COLO668 (cell line): ENCODE measurements around the gene CCL15.
"Not testable (repeated sequence)": the region's sequence is repeated elsewhere in the genome, so short reads cannot be mapped to it uniquely, and the experiment has no call there.

ENCODE experiments used
- DNase-seq: peaks from one replicate; lab custom pipeline; 2025; ENCODE audit not compliant: unreplicated experiment; lab: John Stamatoyannopoulos, UW

Gene CCL15, protein sequence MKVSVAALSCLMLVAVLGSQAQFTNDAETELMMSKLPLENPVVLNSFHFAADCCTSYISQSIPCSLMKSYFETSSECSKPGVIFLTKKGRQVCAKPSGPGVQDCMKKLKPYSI

DNA sequence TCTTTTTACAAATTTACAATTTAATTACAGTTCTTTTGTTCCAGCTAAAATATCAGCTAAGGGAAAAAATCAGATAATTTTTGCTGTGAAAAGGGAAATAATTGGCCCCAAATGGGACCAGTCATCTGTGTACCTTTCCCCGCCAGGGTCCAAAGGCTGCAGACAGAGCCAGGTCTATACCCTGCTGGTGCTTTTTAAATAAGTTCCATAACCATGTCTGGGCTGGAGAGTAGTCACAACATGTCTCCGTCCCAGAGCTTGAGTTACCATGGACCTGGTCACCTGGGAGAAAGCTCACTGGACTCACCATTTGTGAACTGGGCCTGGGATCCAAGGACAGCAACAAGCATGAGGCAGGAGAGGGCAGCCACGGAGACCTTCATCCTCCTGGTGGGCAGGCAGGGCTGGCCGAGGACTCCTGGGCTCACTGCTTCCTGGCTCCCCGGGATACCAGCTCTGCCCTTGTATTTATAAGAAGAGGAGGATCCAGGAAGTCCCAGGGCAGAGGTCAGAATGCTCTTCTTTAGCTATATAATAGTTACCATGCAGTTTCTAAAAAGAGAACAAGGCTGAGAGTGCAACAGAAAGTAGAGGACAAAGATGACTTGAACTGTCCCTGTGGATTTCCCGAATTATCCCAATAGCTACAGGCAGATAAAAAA, at the start of gene CCL15:
Gene CCL15, minus strand, starts transcription at position 444 of the 662 bp plus-strand sequence. Its CDS starts 61 bp downstream, at position 383.
- no peak for DNase-seq

DNA sequence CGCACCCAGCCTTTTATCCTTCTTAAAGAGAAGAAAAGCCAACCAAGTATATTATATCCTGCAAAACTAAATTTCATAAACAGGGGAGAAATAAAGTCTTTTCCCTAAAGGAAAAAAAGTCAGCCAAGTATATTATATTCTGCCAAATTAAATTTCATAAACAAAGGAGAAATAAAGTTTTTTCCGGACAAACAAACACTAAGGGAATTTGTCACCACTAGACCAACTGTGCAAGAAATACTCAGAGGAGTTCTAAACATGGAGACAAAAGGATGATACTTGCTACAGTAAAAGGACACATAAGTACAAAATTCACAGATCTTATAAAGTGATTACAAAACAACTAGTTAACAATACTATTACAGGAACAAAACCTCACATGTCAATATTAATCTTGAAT, 48.3 kb upstream of the CCL15 start:
- no peak for DNase-seq

DNA sequence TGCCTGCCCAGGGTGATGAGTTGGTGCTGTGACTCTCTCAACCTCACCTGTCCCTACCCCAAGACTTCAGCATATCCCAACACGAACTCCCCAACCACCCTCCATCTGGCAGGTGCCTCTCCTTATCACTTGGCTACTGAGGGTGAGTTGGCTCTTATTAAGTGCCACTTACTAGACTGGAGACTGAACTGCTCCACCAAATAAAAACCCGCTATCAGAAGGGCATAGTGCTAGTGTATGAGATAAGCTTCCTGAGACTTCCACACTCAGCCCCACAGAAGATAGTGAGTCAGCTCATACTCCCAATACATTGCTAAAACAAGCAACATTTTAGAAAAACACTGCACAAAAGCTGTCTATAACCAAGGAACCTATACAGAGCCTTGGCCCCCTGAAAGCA, 46.7 kb upstream of the CCL15 start:
- DNase-seq: no peak

DNA sequence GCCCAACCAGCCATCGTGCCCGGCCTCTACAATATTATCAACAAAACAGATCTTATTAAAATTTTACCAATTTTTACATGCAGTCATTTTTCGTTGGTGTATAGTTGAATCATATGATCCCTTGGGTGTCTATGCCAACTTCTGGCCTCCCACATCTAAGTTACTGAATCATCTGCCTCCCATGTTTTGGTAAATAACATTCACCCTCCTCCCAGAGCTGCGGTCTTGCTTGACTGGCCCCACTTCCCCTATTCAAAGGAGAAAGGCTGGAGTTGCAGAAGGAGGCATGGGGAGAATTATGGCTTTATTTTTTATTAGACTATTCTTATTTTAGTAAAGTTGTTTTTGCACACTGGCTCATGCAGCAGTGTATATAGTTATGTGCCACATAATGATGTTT, 34.9 kb upstream of the CCL15 start:
- no peak for DNase-seq

DNA sequence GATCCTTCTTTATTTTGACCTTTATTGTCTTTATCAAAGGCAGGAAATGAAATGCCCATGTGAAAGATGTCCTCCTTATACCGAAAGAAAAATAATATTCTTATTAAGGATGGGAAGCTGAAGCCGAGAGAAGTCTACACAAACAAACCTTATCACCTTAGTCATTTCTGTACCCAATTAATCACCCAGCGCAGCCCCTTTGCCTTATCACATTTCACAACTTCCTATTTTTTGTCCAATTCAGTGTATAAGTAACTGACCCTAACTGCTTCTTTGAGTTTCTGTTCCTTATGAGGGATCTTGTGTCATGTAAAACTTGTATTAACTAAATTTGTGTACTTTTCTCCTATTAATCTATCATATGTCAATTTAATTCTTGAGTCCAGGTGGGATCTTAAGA, 32.8 kb upstream of the CCL15 start:
- DNase-seq: no peak

DNA sequence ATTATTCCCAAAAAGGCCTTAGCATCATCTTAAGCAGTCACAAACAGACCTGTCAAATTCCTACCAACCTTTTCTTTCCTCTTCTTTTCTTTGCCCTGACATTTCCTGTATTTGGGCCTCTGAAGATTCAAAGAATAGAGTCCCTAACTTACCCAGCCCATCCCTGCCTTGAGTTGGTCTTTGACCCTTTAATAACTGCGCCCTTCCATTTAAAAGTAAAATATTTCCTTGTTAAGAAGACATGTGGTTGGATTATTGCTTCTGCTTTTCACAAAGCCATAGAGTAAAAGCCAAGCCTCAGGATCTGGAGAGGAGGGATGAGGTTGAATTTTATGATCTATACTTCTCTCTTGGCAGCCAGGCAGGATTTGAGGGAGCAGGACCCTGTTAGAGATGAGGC, 29.6 kb upstream of the CCL15 start:
- no peak for DNase-seq

DNA sequence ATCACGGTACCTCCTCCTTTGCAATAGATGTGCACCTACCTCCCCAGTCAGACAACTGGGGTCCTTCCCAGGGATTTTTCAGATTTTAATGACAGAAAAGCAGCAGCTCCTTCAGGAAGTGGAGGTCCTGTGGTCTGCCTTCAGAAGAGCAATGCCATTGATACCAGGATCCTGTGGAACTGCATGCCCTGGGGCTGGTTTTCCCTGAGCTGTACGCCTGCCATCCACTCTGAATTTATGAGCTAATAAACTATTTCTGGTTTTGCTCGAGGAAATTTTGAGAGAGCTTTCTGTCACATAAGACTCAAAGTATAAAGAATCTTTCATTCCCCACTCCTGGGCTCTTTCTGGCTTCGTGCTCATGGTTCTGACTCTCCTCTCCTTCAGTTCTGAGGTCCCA, 26.4 kb upstream of the CCL15 start:
- DNase-seq: no peak

DNA sequence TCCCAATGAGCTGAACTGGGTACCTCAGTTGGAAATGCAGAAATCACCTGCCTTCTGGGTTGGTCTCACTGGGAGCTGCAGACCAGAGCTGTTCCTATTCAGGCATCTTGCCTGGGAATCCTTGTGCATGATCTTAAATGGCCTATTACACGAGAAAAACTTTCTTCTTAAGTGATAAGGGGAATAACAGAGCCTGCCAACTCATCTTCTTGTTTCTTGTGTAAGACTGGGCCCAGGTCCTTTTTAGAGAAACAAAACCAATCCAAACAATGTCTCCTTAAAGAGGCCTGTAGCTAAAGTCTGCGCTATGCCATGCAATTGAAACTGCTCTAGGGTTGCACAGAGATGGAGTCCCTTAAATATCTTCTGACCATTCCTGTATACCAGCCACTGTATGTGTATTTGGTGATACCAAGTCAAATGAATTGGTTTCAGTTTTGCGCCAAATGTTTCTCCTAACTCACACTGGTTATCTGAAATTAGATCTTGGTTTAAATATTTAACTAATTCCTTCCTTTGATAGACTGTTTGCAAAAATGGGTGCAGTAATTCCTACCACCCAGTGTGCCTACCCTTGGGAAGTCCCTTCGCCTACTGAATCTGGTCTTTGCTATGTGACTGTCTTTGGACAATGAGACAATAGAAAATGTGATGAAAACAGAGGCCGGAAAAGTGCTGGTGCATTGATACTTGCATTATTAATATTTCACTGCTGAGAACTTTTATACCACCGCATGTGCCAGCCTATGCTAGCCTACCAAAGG, 22.9 kb upstream of the CCL15 start:
- DNase-seq: no peak

DNA sequence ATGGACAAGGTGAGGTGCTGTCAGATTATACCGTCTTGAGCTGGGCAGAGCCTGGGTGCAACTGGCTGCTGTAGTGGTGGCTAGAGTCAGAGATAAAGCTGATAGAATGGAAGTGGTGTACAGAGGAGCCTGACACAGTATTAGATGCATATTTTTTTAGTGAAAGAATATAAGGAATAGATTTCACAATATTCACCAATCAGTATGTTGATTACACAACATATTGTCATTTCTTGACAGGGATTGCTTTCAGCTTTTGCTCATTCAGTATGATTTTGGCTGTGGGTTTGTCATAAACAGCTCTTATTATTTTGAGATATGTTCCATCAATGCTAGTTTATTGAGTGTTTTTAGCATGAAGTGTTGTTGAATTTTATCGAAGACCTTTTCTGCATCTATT, 18.1 kb upstream of the CCL15 start:
- DNase-seq: no peak

DNA sequence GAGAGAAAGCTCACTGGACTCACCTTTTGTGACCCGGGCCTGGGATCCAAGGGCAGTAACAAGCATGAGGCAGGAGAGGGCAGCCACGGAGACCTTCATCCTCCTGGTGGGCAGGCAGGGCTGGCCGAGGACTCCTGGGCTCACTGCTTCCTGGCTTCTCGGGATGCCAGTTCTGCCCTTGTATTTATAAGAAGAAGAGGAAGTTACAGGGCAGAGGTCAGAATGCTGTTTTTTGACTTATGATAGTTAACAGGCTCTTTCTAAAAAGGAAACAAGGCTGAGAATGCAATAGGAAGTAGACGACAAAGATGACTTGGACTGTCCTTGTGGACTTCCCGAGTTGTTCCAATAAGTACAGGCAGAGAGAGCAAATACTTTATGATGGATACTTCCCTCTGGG, 16.4 kb upstream of the CCL15 start, which contains the start of gene CCL23:
Gene CCL23, minus strand, starts transcription at position 174 of the 400 bp plus-strand sequence. Its CDS starts 75 bp downstream, at position 99.
- no peak for DNase-seq

DNA sequence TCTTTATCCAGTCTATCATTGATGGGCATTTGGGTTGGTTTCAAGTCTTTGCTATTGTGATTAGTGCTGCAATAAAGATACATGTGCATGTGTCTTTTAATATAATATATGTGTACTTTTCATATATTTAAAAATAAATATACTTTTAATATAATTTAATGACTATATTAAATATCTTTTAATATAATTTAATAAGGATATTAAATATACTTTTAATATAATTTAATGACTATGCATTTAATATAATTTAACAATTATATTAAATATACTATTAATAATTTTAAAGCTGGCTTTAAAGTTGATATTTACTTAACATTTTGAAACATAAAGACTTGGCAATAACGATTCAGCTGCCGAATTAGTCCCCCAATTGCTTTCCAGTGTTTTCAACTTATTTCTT, 15.2 kb upstream of the CCL15 start:
- DNase-seq: no peak

DNA sequence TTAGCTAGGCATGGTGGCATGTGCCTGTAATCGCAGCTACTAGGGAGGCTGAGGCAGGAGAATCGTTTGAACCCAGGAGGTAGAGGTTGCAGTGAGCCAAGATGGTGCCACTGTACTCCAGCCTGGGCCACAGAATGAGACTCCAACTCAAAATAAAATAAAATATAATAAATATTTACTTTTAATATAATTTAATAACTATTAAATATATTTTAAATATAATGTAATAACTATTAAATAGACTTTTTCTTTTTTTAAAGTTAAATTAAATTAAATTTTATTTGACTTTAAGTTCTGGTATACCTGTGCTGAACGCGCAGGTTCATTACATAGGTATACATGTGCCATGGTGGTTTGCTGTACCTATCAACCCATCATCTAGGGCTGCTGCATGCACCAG, 14.5 kb upstream of the CCL15 start:
- not testable (repeated sequence) for DNase-seq

DNA sequence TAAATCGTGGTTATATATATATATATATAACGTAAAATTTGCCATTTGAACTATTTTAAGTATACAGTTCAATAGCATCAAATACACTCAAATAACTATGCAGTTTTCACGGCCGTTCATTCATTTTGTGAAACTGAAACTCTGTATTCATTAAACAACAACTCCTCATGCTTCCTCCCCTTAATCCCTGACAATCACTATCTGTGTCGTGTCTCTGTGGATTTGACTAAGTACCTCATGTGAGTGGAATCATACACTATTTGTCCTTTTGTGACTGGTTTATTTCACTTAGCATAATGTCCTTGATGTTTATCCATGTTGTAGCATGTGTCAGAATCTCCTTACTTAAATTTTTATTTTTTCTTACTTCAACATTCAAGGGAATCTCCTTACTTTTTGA, 13.6 kb upstream of the CCL15 start:
- DNase-seq: no peak

DNA sequence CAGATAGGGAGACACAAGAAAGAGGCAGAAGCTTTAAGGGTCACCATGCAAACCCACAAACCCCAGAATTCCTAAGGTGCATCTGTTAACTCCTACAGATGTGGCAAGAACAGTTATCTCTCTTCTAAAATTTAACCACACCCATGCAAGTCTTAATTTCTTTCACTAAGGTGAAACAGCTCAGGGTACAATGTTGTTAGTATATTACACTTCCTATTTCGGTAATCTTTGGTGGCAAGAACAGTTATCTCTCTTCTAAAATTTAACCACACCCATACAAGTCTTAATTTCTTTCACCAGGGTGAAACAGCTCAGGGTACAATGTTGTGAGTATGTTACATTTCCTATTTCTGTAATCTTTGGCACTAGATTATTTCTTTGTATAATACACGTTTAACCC, 9.8 kb upstream of the CCL15 start:
- DNase-seq: no peak

DNA sequence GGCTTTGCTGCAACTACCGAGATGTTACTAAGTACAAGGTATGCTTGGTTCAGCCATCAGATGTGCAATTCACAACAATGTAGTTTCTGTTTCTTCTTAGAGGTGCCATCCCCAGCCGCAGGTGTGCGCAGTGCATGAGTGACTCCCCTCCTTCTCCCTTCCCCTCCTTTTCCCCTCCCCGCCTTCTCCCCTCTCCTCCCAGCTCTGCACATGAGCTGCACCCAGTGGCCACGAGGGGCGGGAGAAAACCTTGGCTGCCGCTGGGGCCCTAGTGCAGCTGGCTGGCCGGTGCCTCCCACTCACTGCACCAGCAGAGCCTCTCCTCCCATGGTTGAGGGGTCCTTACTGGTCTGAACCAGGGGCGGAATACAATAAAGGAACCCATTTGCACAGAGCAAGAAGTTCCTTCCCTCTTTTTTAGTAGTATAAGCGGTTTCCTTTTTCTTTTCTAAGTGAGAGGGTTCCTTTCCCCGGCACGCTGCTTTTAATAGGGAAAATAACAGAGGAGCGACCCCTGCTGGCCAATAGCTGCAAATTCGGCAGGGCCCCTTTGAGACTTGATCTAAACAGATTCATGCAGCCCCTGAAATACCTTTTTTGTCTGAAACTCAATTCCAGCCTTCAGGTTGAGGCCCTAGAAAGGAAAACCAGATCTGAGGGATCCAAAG, 7.8 kb upstream of the CCL15 start:
- DNase-seq: peak; percentile 4

DNA sequence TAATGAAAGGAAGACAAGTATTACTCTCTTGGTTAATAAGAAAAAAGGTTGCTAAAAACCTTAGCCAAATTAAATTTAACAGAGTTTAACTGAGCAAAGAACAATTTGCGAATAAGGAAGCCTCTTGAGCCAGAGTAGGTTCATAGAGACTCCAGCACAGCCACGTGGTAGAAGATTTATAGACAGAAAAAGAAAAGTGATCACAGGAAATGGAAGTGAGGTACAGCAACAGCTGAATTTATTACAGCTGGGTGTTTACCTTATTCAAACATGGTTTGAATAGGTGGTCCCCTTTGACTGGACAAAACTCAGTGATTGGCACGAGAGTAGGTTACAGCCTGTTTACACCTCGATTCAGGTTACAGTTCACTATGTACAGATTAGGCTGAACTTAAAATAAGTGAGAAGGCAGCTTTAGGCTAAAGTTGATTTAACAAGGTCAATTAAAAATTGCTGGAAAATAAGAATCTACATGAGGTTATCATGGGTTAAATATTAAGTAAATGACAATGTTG, 3.3 kb upstream of the CCL15 start:
- no peak for DNase-seq

DNA sequence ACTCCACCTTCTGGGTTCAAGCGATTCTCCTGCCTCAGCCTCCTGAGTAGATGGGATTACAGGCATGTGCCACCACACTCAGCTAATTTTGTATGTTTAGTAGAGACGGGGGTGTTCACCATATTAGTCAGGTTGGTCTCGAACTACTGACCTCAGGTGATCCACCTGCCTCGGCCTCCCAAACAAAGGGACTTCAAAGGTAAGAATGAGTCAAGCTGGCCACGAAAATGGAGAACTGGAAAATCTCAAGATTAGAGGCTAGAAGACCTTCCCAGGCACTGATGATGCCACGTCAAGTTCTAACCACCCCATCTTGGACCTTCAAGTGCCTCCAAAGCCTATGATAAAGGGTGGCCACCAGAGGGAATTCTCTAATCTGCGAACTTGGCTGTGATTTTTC, 1.3 kb upstream of the CCL15 start:
- no peak for DNase-seq

DNA sequence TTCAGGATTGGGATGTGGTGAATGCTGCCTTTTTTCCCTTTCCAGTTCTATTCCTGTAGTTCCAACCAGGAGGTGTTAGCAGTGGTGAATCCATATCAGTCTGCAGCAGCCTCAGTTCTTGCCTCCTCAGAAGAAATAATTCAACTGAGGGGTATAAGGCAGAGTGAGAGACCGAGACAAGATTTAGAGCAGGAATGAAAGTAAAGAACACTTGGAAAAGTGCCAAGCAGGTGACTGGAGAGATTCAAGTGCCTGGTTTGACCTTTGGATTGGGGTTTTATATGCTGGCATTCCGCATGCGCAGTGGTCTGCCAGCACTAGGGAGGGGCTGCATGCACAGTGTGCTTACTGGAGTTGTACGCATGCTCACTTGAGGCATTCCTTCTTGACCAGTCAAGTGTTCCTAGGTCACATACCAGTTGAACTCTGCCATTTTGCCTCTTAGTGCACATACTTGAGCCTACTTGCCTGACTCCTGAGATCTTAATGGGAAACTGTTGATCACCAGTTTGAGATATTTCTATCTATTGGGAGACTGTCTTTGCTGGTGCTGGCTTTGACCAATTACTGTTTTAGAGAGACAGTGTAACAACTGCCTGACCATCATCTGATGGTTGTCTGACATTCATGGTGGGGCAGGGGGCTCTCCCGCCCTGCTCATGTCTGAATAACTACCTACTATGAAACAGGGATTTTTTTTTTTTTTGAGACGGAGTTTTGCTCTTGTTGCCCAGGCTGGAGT, 680 bp upstream of the CCL15 start:
- peak; percentile 44 for DNase-seq

DNA sequence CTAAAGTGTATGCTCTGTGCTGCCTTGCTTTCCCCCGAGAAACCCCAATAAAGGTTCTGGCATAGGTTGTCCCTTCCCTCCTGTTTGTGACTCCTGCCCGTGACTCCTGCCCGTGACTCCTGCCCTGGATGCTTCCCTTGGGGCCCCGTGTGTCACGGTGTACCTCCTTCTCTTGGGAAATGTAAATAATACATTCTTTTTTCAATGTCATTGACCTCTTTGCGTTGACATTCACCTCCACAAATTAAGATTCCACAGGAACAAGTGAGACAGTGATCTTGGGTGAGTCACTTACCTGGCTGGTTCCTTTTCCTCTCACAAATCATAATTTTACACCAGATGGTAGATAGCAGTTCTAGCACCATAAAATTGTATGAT, 632 bp downstream of the CCL15 start:
- DNase-seq: no peak

DNA sequence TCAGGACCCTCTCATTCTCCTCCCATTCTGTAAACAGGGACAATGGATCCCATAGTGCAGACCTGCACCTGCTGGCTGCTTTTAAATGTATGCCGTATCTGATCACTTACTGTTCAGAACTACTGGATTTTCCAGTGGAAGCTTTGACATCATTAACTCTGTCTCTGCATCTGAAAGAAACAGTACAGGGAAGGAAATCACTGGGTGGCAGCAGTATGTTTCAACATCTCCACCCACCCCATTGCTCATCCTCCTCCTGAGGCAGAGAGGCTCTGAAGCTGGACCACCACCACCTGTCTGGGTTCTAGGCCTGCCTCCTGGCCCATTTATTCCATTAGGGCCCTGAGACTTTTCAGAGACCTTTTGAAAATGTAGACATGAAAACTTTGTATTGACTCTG, 2.6 kb downstream of the CCL15 start:
- DNase-seq: no peak

DNA sequence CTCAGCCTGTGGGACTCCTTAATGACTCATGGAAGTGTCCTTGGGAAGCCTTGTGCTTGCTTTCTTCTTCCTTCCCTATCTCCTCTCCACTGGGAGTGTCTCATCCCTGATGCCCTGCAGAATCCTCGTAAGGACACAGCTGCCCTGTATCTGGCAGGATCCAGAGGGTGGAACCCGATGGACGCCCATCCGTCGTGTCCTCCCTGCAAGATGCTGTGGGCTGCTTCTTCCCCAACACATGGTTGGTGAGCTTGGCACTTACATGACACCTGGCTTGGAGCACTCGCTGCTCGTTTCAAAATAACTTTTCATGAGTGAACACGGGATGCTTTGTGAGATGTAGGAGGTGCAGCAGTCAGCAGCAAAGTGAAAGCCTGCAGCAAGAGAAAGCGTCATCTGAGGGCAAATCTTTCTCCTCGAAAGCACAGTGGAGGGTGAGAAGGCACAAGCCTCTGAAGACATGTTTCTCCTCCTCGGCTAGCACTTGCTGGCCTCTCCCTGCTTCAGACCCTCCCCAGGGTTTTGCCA, 3.3 kb downstream of the CCL15 start:
- no peak for DNase-seq
